Neural cell (in vitro differentiated cells): Measurements from ENCODE around the gene AVL9.

Experiments
- EP300 ChIP-seq: fragments of 450-650 bp; conservative IDR thresholded peaks from 2 replicates; pipeline ENCODE4 v1.6.1; 2014; ENCODE audit warnings: antibody characterized with exemption, mild to moderate bottlenecking, moderate library complexity; ENCODE audit not compliant: poor library complexity, severe bottlenecking
- EZH2 ChIP-seq: fragments of 200-600, 300-800 bp; shearing (Covaris generic), sonication (generic); IDR thresholded peaks from 2 replicates; pipeline ENCODE4 v1.6.1; 2014; ENCODE audit warnings: antibody characterized with exemption, low read length, borderline replicate concordance, mild to moderate bottlenecking; ENCODE audit not compliant: insufficient read depth, poor library complexity, severe bottlenecking
- MXI1 ChIP-seq: fragments of 450-650 bp; conservative IDR thresholded peaks from 2 replicates; pipeline ENCODE4 v1.6.1; 2014; ENCODE audit warnings: antibody characterized with exemption, mild to moderate bottlenecking; ENCODE audit not compliant: poor library complexity, severe bottlenecking
- POLR2AphosphoS5 ChIP-seq: IDR thresholded peaks from 2 replicates; pipeline ENCODE4 v1.6.1; 2012
- SMC3 ChIP-seq: fragments of 450-650 bp; conservative IDR thresholded peaks from 2 replicates; pipeline ENCODE4 v1.6.1; 2014; ENCODE audit warnings: antibody characterized with exemption, mild to moderate bottlenecking, moderate library complexity; ENCODE audit not compliant: poor library complexity
- TAF1 ChIP-seq: IDR thresholded peaks from 2 replicates; pipeline ENCODE4 v1.6.1; 2012; ENCODE audit warnings: low read depth
- TF ChIP-seq, protein P1 (sequence below): fragments of 450-650 bp; IDR thresholded peaks from 2 replicates; pipeline ENCODE4 v1.5.1; 2014; ENCODE audit warnings: antibody characterized with exemption, mild to moderate bottlenecking, moderate library complexity; ENCODE audit not compliant: poor library complexity, severe bottlenecking

DNA sequence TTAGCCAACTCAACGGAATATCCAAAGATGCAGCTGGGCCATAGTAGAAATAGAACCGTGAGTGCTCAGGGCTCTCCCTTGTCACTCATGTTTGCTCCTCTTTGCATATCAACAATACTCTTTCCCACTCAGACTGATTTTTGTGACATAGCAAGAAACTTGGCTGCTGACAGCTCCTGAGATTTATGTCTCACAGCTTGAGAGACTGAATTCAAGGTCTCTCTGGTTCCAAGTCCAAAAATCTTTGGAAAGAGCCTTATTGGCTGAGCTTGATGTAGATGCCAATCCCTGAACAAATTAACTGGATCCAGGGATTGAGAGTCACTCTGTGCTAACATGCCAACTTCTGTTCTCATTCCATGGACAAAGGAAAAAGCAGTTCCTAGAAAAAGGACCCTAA lies 35.5 kb upstream of the AVL9 start:
- no peak for TF ChIP-seq SMC3
- no peak for TF ChIP-seq EZH2
- TF ChIP-seq, protein P1, sequence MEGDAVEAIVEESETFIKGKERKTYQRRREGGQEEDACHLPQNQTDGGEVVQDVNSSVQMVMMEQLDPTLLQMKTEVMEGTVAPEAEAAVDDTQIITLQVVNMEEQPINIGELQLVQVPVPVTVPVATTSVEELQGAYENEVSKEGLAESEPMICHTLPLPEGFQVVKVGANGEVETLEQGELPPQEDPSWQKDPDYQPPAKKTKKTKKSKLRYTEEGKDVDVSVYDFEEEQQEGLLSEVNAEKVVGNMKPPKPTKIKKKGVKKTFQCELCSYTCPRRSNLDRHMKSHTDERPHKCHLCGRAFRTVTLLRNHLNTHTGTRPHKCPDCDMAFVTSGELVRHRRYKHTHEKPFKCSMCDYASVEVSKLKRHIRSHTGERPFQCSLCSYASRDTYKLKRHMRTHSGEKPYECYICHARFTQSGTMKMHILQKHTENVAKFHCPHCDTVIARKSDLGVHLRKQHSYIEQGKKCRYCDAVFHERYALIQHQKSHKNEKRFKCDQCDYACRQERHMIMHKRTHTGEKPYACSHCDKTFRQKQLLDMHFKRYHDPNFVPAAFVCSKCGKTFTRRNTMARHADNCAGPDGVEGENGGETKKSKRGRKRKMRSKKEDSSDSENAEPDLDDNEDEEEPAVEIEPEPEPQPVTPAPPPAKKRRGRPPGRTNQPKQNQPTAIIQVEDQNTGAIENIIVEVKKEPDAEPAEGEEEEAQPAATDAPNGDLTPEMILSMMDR: no peak
- TF ChIP-seq EP300: no peak
- TF ChIP-seq MXI1: no peak
- no peak for TF ChIP-seq TAF1
- TF ChIP-seq POLR2AphosphoS5: no peak
